Stimulated activated CD8-positive, alpha-beta memory T cell treated with anti-CD3 and anti-CD28 coated beads, Interleukin-15, amount 100 ng/mL, for 48 hours (primary cell): ENCODE data around the gene MRPL33.
A peak's percentile ranks its signal among the peaks of the same experiment; 100 is the strongest.
"Not testable (repeated sequence)": the region's sequence is repeated elsewhere in the genome, so short reads cannot be mapped to it uniquely, and the experiment has no call there.

ENCODE experiments used
- DNase-seq, 2 donors: peaks; one replicate each; pipeline ENCODE4 v3.0.0-alpha.2; 2020; ENCODE audit warnings: low read depth in 2 of 2

The MRPL33 gene

GRCh38 chr2:27741673-27742072, 29.8 kb upstream of the MRPL33 start:
- DNase-seq: no peak

- no peak for DNase-seq
These were observed 28.9 kb upstream of the MRPL33 start for GRCh38 chr2:27742571-27742970.

- not testable (repeated sequence) for DNase-seq
These were observed 26.0 kb upstream of the MRPL33 start for GRCh38 chr2:27745494-27745893.

GRCh38 chr2:27746325-27746724, 25.2 kb upstream of the MRPL33 start:
- no peak for DNase-seq

GRCh38 chr2:27747827-27748352, 23.6 kb upstream of the MRPL33 start:
- DNase-seq: no peak

GRCh38 chr2:27748803-27749554, 22.5 kb upstream of the MRPL33 start:
- not testable (repeated sequence) for DNase-seq

GRCh38 chr2:27751377-27751776, 20.1 kb upstream of the MRPL33 start:
- no peak for DNase-seq

GRCh38 chr2:27752551-27753237, 18.8 kb upstream of the MRPL33 start:
- DNase-seq: no peak

- peak; percentile 53 to 60 for DNase-seq
These were observed 17.4 kb upstream of the MRPL33 start for GRCh38 chr2:27754138-27754588.

GRCh38 chr2:27754831-27755230, 16.7 kb upstream of the MRPL33 start:
- DNase-seq: no peak

- no peak for DNase-seq
These were observed 15.4 kb upstream of the MRPL33 start for GRCh38 chr2:27756091-27756490.

GRCh38 chr2:27756544-27757498, 14.7 kb upstream of the MRPL33 start:
- DNase-seq: no peak

- no peak for DNase-seq
These were observed 8.3 kb upstream of the MRPL33 start for GRCh38 chr2:27762951-27763906.

- DNase-seq: no peak
These were observed 7.6 kb upstream of the MRPL33 start for GRCh38 chr2:27763907-27764267.

- DNase-seq: not testable (repeated sequence)
These were observed 7.0 kb upstream of the MRPL33 start for GRCh38 chr2:27764526-27764925.

GRCh38 chr2:27765621-27766286, 5.8 kb upstream of the MRPL33 start:
- DNase-seq: peak in 1 of 2 donors; percentile 28

- no peak for DNase-seq
These were observed 5.2 kb upstream of the MRPL33 start for GRCh38 chr2:27766287-27766661.

- DNase-seq: no peak
These were observed 344 bp upstream of the MRPL33 start for GRCh38 chr2:27771202-27771547.

- DNase-seq: no peak
These were observed 1.3 kb downstream of the MRPL33 start for GRCh38 chr2:27772804-27773203.

- DNase-seq: no peak
These were observed 2.4 kb downstream of the MRPL33 start for GRCh38 chr2:27773959-27774358.
